ENCODE data around the gene RYR1. TPM values are rescaled to one million over a fixed set of nuclear protein-coding genes. Genes with fewer than 3 reads are reported as not detected.
"Not testable (repeated sequence)": the region's sequence is repeated elsewhere in the genome, so short reads cannot be mapped to it uniquely, and the experiment has no call there.

The RYR1 gene
- total and polyA plus RNA-seq, 5 donors from 2014 or later = 0.07 to 4.9 (median 0.41) TPM

DNA sequence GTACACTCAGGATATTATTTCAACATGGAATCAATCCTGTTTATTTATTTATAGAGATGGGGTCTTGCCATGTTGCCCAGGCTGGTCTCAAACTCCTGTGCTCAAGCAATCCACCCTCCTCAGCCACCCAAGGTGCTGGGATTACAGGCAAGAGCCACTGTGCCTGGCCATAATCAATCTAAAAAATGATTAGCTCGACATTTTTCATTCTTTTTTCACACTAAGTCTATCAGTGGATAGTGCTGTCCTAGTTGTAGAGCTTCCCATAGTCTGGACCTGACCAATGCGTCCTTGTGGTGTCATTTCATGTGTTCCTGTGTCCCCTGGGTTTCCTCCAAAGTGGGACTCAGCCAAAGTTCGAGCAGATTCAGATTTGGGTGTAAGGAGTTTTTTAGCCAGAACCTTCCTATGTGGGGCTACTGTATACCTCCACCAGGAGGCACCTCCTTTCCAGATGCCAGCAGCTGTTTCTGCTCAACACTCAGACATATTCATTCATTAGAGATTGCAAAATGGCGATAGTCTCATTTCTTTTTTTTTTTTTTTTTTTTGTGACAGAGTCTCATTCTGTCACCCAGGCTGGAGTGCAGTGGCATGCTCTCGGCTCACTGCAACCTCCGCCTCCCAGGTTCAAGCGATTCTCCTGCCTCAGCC lies 123.2 kb downstream of the RYR1 start:
- H3K4me1 ChIP-seq (ENCODE audit: control insufficient read depth, insufficient read depth, low read length, poor library complexity, severe bottlenecking) = peaks cover 45% of the 10 kb centered on the region
- H3K27ac Mint-ChIP-seq = peak overlapping the region in 2 of 3 donors; percentile 43 to 51
- peak overlapping the region in 3 of 4 donors; percentile 1 to 79 (median 75) for H3K4me3 Mint-ChIP-seq
- peaks cover under 1% of the 10 kb centered on the region for H3K36me3 Mint-ChIP-seq
- peak in 2 of 3 donors; percentile 9 to 37 for DNase-seq
- peak overlapping the region; percentile 23 for H3K27ac ChIP-seq (ENCODE audit: insufficient read depth, low read length, poor library complexity, severe bottlenecking)
- no peaks in the 10 kb centered on the region for H3K36me3 ChIP-seq (ENCODE audit: control insufficient read depth, insufficient read depth, low read length)
- no peaks in the 10 kb centered on the region for H3K27me3 ChIP-seq (ENCODE audit: control insufficient read depth, insufficient read depth, low read length)
- peaks cover 16 to 53% (median 34%) of the 10 kb centered on the region in 4 donors for H3K4me1 Mint-ChIP-seq
- no peak overlapping the region for H3K4me3 ChIP-seq (ENCODE audit: low read depth, low read length)
- ATAC-seq (ENCODE audit: low read depth in 2 of 2) = no peak
- H3K9me3 ChIP-seq (ENCODE audit: control insufficient read depth in 2 of 2, low read length in 2 of 2) = no peaks in the 10 kb centered on the region
- H3K9me3 Mint-ChIP-seq = peaks cover 0 to 1% (median 0%) of the 10 kb centered on the region in 7 donors
- peaks cover 4% of the 10 kb centered on the region for H3K27me3 Mint-ChIP-seq

DNA sequence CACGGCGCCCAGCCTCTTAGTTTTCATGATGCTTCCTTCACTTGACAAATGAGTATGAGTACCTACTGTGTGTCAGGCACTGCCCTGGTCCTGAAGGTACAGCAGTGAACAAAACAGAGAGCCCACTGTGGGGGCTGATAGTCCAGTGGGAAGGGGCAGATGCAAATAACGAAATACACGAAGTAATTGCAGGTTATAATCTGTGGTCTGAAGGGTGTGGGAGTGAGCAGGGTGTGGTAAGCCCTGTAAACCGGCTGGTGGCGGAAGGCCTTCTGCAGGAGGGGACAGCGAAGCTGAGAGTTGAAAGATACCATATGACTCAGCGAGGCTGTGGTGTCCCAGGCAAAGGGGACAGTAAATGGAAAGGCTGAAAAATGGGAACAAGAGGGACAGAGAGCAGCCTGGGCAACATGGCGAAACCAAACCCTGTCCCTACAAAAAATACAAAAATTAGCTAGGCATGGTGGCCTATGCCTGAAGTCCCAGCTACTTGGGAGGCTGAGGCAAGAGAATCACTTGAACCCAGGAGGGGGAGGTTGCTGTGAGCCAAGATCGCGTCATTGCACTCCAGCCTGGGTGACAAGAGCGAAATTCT lies 123.8 kb downstream of the RYR1 start:
- Mint-ChIP-seq H3K4me3 (peak overlapping the region in 3 of 4 donors; percentile 2 to 79 (median 75)), H3K36me3 (no peaks in the 10 kb centered on the region), H3K9me3 (peaks cover 0 to 2% (median 0%) of the 10 kb centered on the region in 7 donors), H3K4me1 (peaks cover 14 to 58% (median 34%) of the 10 kb centered on the region in 4 donors), H3K27me3 (peaks cover 4% of the 10 kb centered on the region), H3K27ac (peak overlapping the region in 2 of 3 donors; percentile 43 to 56)
- DNase-seq = peak in 2 of 3 donors; percentile 19 to 83
- no peaks in the 10 kb centered on the region for H3K9me3 ChIP-seq (ENCODE audit: control insufficient read depth in 2 of 2, low read length in 2 of 2)
- H3K4me1 ChIP-seq (ENCODE audit: control insufficient read depth, insufficient read depth, low read length, poor library complexity, severe bottlenecking) = peaks cover 45% of the 10 kb centered on the region
- peak overlapping the region; percentile 23 for H3K27ac ChIP-seq (ENCODE audit: insufficient read depth, low read length, poor library complexity, severe bottlenecking)
- H3K36me3 ChIP-seq (ENCODE audit: control insufficient read depth, insufficient read depth, low read length) = no peaks in the 10 kb centered on the region
- no peaks in the 10 kb centered on the region for H3K27me3 ChIP-seq (ENCODE audit: control insufficient read depth, insufficient read depth, low read length)
- peak overlapping the region; percentile 45 for H3K4me3 ChIP-seq (ENCODE audit: low read depth, low read length)
- ATAC-seq (ENCODE audit: low read depth in 2 of 2) = peak; percentile 61 to 66

DNA sequence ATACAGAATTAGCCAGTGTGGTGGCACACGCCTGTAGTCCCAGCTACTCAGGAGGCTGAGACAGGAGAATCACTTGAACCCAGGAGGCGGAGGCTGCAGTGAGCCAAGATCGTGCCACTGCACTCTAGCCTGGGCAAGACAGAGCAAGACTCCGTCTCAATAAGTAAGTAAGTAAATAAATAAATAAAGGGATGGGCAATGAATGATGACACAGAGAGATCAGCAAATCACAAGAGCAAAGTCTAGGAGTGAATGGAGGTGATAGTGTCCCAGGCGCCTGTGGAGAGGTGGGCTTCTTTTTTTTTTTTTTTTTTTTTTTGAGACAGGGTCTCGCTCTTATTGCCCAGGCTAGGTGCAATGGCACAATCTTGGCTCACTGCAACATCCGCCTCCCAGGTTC lies 125.4 kb downstream of the RYR1 start:
- not testable (repeated sequence) for H3K4me3 ChIP-seq (ENCODE audit: low read depth, low read length); ATAC-seq (ENCODE audit: low read depth in 2 of 2); H3K27me3 ChIP-seq (ENCODE audit: control insufficient read depth, insufficient read depth, low read length); H3K9me3 Mint-ChIP-seq; DNase-seq; H3K9me3 ChIP-seq (ENCODE audit: control insufficient read depth in 2 of 2, low read length in 2 of 2); H3K27ac ChIP-seq (ENCODE audit: insufficient read depth, low read length, poor library complexity, severe bottlenecking); H3K27me3 Mint-ChIP-seq; H3K36me3 Mint-ChIP-seq; H3K36me3 ChIP-seq (ENCODE audit: control insufficient read depth, insufficient read depth, low read length)
- peaks cover 45% of the 10 kb centered on the region for H3K4me1 ChIP-seq (ENCODE audit: control insufficient read depth, insufficient read depth, low read length, poor library complexity, severe bottlenecking)
- peak overlapping the region in 1 of 3 donors; percentile 91 for H3K27ac Mint-ChIP-seq
- H3K4me1 Mint-ChIP-seq = peaks cover 16 to 64% (median 37%) of the 10 kb centered on the region in 4 donors
- peak overlapping the region in 2 of 4 donors; percentile 70 to 79 for H3K4me3 Mint-ChIP-seq

DNA sequence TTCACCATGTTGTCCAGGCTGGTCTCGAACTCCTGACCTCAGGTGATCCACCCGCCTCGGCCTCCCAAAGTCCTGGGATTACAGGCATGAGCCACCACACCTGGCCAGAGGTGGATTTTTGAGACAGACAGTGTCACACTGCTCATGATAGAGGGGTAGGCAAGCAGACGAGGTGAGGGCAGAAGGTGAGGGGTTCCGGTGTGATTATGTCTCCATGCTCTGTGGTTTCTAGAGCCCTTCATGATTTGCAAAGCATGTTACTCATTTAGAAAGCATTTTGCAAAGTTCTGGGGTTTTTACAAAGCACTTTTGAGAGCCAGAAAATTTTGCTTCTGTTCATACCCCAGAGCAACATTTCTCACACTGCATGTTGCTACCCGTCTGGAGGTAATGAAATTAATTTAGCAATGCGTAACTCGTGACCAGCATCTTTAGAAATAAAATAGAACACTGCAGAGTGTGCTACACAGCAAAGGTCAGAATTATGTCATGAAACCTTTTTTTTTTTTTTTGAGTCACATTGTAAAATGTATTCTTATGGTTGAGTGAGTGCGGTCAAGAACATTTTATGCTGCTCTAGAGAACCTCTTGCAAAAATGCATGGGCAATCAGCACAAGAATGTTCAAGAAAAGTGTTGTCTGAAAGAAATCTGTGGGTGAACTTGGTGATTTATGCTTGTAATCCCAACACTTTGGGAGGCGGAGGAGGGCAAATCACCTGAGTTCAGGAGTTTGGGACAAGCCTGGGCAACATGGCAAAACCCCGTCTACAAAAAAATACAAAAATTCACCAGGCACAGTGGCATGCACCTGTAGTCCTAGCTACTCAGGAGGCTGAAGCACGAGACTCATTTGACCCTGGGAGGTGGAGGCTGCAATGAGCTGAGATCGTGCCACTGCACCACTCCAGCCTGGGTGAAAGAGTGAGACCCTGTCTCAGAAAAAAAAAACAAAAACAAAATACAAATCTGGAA lies 126.2 kb downstream of the RYR1 start:
- Histone ChIP-seq H3K9me3 (ENCODE audit: control insufficient read depth in 2 of 2, low read length in 2 of 2) (no peaks in the 10 kb centered on the region), H3K4me1 (ENCODE audit: control insufficient read depth, insufficient read depth, low read length, poor library complexity, severe bottlenecking) (peaks cover 40% of the 10 kb centered on the region), H3K27me3 (ENCODE audit: control insufficient read depth, insufficient read depth, low read length) (no peaks in the 10 kb centered on the region), H3K4me3 (ENCODE audit: low read depth, low read length) (peak overlapping the region; percentile 65), H3K36me3 (ENCODE audit: control insufficient read depth, insufficient read depth, low read length) (no peaks in the 10 kb centered on the region), H3K27ac (ENCODE audit: insufficient read depth, low read length, poor library complexity, severe bottlenecking) (peak overlapping the region; percentile 43)
- DNase-seq (peak in 2 of 3 donors; percentile 63 to 87), ATAC-seq (ENCODE audit: low read depth in 2 of 2) (peak; percentile 82 to 86)
- H3K27me3 Mint-ChIP-seq = peaks cover 7% of the 10 kb centered on the region
- H3K4me3 Mint-ChIP-seq = peak overlapping the region; percentile 34 to 79 (median 72)
- H3K9me3 Mint-ChIP-seq = peaks cover 0 to 2% (median 0%) of the 10 kb centered on the region in 7 donors
- H3K4me1 Mint-ChIP-seq = peaks cover 16 to 62% (median 36%) of the 10 kb centered on the region in 4 donors
- peak overlapping the region; percentile 53 to 92 (median 91) for H3K27ac Mint-ChIP-seq
- H3K36me3 Mint-ChIP-seq = no peaks in the 10 kb centered on the region

DNA sequence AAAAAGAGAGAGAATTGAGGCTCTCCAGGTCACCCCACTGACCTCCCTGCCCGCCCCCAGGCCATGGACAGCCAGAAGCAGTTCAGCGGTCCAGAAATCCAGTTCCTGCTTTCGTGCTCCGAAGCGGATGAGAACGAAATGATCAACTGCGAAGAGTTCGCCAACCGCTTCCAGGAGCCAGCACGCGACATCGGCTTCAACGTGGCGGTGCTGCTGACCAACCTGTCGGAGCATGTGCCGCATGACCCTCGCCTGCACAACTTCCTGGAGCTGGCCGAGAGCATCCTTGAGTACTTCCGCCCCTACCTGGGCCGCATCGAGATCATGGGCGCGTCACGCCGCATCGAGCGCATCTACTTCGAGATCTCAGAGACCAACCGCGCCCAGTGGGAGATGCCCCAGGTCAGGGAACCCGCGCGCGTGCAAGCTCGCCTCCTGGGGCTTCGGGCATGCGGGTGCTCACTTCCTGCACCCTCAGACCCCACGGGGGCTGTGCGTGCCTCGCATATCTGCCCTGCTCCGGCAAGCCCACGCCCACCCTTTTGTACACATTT lies 127.6 kb downstream of the RYR1 start:
- Histone ChIP-seq H3K4me3 (ENCODE audit: low read depth, low read length) (no peak overlapping the region), H3K27me3 (ENCODE audit: control insufficient read depth, insufficient read depth, low read length) (no peaks in the 10 kb centered on the region), H3K4me1 (ENCODE audit: control insufficient read depth, insufficient read depth, low read length, poor library complexity, severe bottlenecking) (peaks cover 47% of the 10 kb centered on the region), H3K36me3 (ENCODE audit: control insufficient read depth, insufficient read depth, low read length) (no peaks in the 10 kb centered on the region), H3K27ac (ENCODE audit: insufficient read depth, low read length, poor library complexity, severe bottlenecking) (no peak overlapping the region), H3K9me3 (ENCODE audit: control insufficient read depth in 2 of 2, low read length in 2 of 2) (no peaks in the 10 kb centered on the region)
- H3K27ac Mint-ChIP-seq = no peak overlapping the region
- peaks cover 9% of the 10 kb centered on the region for H3K27me3 Mint-ChIP-seq
- no peak overlapping the region for H3K4me3 Mint-ChIP-seq
- peaks cover 0 to 2% (median 0%) of the 10 kb centered on the region in 7 donors for H3K9me3 Mint-ChIP-seq
- H3K36me3 Mint-ChIP-seq = no peaks in the 10 kb centered on the region
- no peak for DNase-seq
- no peak for ATAC-seq (ENCODE audit: low read depth in 2 of 2)
- peaks cover 12 to 57% (median 35%) of the 10 kb centered on the region in 4 donors for H3K4me1 Mint-ChIP-seq

DNA sequence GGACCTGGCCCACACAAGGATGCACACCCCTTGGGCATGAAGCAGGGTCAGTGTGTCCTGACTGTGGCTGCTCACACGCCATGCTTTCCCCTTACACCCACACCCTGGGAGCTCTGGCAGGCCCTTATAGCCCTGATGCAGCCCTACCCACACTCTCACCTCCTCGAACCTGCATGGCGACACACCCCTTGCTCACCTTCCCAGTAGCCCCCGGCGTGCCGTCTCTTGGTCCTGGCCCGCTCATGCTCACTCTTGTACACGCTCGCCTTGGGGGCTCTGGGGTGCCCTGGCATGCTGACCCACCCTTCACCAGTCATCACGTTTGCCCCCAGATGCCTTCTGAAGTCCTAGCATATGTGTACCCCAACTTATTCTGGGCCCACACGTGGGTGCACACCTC lies 128.2 kb downstream of the RYR1 start:
- Histone ChIP-seq H3K4me3 (ENCODE audit: low read depth, low read length) (no peak overlapping the region), H3K27me3 (ENCODE audit: control insufficient read depth, insufficient read depth, low read length) (no peaks in the 10 kb centered on the region), H3K4me1 (ENCODE audit: control insufficient read depth, insufficient read depth, low read length, poor library complexity, severe bottlenecking) (peaks cover 45% of the 10 kb centered on the region), H3K36me3 (ENCODE audit: control insufficient read depth, insufficient read depth, low read length) (no peaks in the 10 kb centered on the region), H3K27ac (ENCODE audit: insufficient read depth, low read length, poor library complexity, severe bottlenecking) (no peak overlapping the region), H3K9me3 (ENCODE audit: control insufficient read depth in 2 of 2, low read length in 2 of 2) (no peaks in the 10 kb centered on the region)
- Mint-ChIP-seq H3K4me1 (peaks cover 12 to 55% (median 33%) of the 10 kb centered on the region in 4 donors), H3K27ac (peak overlapping the region in 1 of 3 donors; percentile 39), H3K4me3 (peak overlapping the region in 1 of 4 donors; percentile 25), H3K27me3 (peaks cover 9% of the 10 kb centered on the region), H3K9me3 (peaks cover 0 to 2% (median 0%) of the 10 kb centered on the region in 7 donors), H3K36me3 (no peaks in the 10 kb centered on the region)
- DNase-seq = no peak
- no peak for ATAC-seq (ENCODE audit: low read depth in 2 of 2)

DNA sequence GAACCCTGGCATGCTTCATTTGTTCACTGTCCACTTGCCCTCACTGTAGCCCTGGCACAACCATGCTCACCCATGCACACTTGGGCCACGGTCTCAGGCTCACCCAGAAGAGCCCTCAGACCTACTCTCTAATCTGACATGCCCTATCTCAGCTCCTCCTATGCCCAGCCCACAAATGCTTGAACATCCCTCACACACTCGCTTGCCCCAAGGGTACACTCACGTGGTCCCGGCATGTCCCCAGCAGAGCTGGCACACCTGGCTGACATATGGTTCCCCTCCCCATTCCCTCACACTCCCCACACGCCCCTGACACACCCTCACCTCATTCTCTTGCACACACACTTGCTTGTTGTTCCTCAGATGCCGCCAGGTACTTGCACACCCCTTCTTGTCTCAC lies 128.6 kb downstream of the RYR1 start:
- ATAC-seq (ENCODE audit: low read depth in 2 of 2) = no peak
- no peaks in the 10 kb centered on the region for H3K9me3 ChIP-seq (ENCODE audit: control insufficient read depth in 2 of 2, low read length in 2 of 2)
- H3K36me3 ChIP-seq (ENCODE audit: control insufficient read depth, insufficient read depth, low read length) = no peaks in the 10 kb centered on the region
- no peaks in the 10 kb centered on the region for H3K27me3 ChIP-seq (ENCODE audit: control insufficient read depth, insufficient read depth, low read length)
- H3K4me3 ChIP-seq (ENCODE audit: low read depth, low read length) = no peak overlapping the region
- no peaks in the 10 kb centered on the region for H3K36me3 Mint-ChIP-seq
- H3K27me3 Mint-ChIP-seq = peaks cover 9% of the 10 kb centered on the region
- peaks cover 0 to 2% (median 0%) of the 10 kb centered on the region in 7 donors for H3K9me3 Mint-ChIP-seq
- H3K27ac ChIP-seq (ENCODE audit: insufficient read depth, low read length, poor library complexity, severe bottlenecking) = no peak overlapping the region
- H3K4me1 Mint-ChIP-seq = peaks cover 11 to 52% (median 31%) of the 10 kb centered on the region in 4 donors
- DNase-seq = no peak
- H3K4me3 Mint-ChIP-seq = peak overlapping the region in 2 of 4 donors; percentile 24 to 25
- H3K4me1 ChIP-seq (ENCODE audit: control insufficient read depth, insufficient read depth, low read length, poor library complexity, severe bottlenecking) = peaks cover 41% of the 10 kb centered on the region
- H3K27ac Mint-ChIP-seq = peak overlapping the region in 2 of 3 donors; percentile 21 to 59

Measured in CD4-positive, CD25-positive, alpha-beta regulatory T cell (primary cell).